Endothelial cell of umbilical vein (primary cell): Measurements from ENCODE around the gene KLRF1.

Experiments
- EZH2 ChIP-seq: IDR thresholded peaks from 2 replicates; pipeline ENCODE4 v1.6.1; 2012; ENCODE audit warnings: borderline replicate concordance, low read depth, mild to moderate bottlenecking, moderate library complexity, low read length, inconsistent platforms; ENCODE audit not compliant: severe bottlenecking
- TF ChIP-seq, protein P1 (sequence below): IDR thresholded peaks from 2 replicates; pipeline ENCODE4 v1.6.1; 2011; ENCODE audit not compliant: insufficient read depth, insufficient read length

- TF ChIP-seq, protein P1, sequence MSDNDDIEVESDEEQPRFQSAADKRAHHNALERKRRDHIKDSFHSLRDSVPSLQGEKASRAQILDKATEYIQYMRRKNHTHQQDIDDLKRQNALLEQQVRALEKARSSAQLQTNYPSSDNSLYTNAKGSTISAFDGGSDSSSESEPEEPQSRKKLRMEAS = no peak
- no peak for TF ChIP-seq EZH2
Observed at GRCh38 chr12:9784816-9785215, 42.5 kb upstream of the KLRF1 start.
